ENCODE results near the gene ELAVL1.

DNA sequence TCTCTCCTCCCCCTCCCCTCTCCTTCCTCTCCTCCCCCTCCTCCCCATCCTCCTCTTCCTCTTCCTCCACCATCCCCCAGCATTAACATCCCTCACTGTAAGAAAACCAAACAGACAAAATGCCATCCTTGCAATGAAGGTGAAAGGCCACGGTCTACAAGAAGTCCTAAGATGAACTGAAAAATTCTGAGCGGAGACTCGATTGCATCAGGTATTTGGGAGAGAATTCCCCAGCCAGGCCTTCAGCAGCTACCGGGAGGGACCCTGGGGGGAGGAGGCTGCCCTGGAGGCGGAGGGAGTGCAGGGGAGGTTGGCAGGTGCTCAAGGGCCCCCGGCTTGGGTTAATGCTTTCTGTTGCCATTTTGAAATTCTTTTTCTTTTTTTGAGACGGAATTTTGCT is 51.9 kb downstream of the ELAVL1 start:
- TF ChIP-seq, protein P1, sequence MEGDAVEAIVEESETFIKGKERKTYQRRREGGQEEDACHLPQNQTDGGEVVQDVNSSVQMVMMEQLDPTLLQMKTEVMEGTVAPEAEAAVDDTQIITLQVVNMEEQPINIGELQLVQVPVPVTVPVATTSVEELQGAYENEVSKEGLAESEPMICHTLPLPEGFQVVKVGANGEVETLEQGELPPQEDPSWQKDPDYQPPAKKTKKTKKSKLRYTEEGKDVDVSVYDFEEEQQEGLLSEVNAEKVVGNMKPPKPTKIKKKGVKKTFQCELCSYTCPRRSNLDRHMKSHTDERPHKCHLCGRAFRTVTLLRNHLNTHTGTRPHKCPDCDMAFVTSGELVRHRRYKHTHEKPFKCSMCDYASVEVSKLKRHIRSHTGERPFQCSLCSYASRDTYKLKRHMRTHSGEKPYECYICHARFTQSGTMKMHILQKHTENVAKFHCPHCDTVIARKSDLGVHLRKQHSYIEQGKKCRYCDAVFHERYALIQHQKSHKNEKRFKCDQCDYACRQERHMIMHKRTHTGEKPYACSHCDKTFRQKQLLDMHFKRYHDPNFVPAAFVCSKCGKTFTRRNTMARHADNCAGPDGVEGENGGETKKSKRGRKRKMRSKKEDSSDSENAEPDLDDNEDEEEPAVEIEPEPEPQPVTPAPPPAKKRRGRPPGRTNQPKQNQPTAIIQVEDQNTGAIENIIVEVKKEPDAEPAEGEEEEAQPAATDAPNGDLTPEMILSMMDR (IDR thresholded peaks at IDR 0.05), result no peak
- no peak for TF ChIP-seq POLR2A (IDR thresholded peaks at IDR 0.05)
